ENCODE data around the gene ICE1. TPM values are rescaled to one million over a fixed set of nuclear protein-coding genes. Genes with fewer than 3 reads are reported as not detected.
"Not testable (repeated sequence)": the region's sequence is repeated elsewhere in the genome, so short reads cannot be mapped to it uniquely, and the experiment has no call there.

The ICE1 gene
- total RNA-seq, 1 donor from 2014 or later: 37.8 TPM

GRCh38 chr5:5487585-5488360, 65.3 kb downstream of the ICE1 start:
- no peak overlapping the region for H3K4me3 Mint-ChIP-seq
- peaks cover 2% of the 10 kb centered on the region for H3K27me3 Mint-ChIP-seq
- no peaks in the 10 kb centered on the region for H3K36me3 Mint-ChIP-seq
- peaks cover 8% of the 10 kb centered on the region for H3K4me1 Mint-ChIP-seq (ENCODE audit: unreplicated experiment)
- H3K27ac Mint-ChIP-seq: no peak overlapping the region
- TF ChIP-seq CTCF (conservative IDR thresholded peaks at IDR 0.05): no peak
- H3K9me3 Mint-ChIP-seq: no peaks in the 10 kb centered on the region
- no peak for DNase-seq (ENCODE audit: extremely low spot score, unreplicated experiment)

- Mint-ChIP-seq H3K36me3 (no peaks in the 10 kb centered on the region), H3K27ac (no peak overlapping the region), H3K4me3 (no peak overlapping the region), H3K9me3 (no peaks in the 10 kb centered on the region), H3K27me3 (peaks cover 5% of the 10 kb centered on the region), H3K4me1 (ENCODE audit: unreplicated experiment) (peaks cover 8% of the 10 kb centered on the region)
- TF ChIP-seq CTCF (conservative IDR thresholded peaks at IDR 0.05): no peak
- no peak for DNase-seq (ENCODE audit: extremely low spot score, unreplicated experiment)
Observed at GRCh38 chr5:5490774-5491347, 68.4 kb downstream of the ICE1 start.

- Mint-ChIP-seq H3K9me3 (no peaks in the 10 kb centered on the region), H3K4me1 (ENCODE audit: unreplicated experiment) (peaks cover 12% of the 10 kb centered on the region), H3K4me3 (peak overlapping the region; percentile 27), H3K36me3 (no peaks in the 10 kb centered on the region), H3K27ac (peak overlapping the region; percentile 27), H3K27me3 (peaks cover 20% of the 10 kb centered on the region)
- no peak for DNase-seq (ENCODE audit: extremely low spot score, unreplicated experiment)
- TF ChIP-seq CTCF (conservative IDR thresholded peaks at IDR 0.05): peak; percentile 88
Observed at GRCh38 chr5:5492087-5492933, 69.8 kb downstream of the ICE1 start.

GRCh38 chr5:5492934-5493271, 70.4 kb downstream of the ICE1 start:
- not testable (repeated sequence) for H3K4me3 Mint-ChIP-seq; H3K36me3 Mint-ChIP-seq; H3K9me3 Mint-ChIP-seq; DNase-seq (ENCODE audit: extremely low spot score, unreplicated experiment); H3K27ac Mint-ChIP-seq
- Mint-ChIP-seq H3K27me3 (peaks cover 21% of the 10 kb centered on the region), H3K4me1 (ENCODE audit: unreplicated experiment) (peaks cover 13% of the 10 kb centered on the region)

GRCh38 chr5:5494489-5495402, 72.3 kb downstream of the ICE1 start:
- H3K4me3 Mint-ChIP-seq: no peak overlapping the region

More at GRCh38 chr5:5494489-5495402, 72.3 kb downstream of the ICE1 start:
- peaks cover 21% of the 10 kb centered on the region for H3K27me3 Mint-ChIP-seq
- no peaks in the 10 kb centered on the region for H3K36me3 Mint-ChIP-seq
- no peak overlapping the region for H3K27ac Mint-ChIP-seq
- no peaks in the 10 kb centered on the region for H3K9me3 Mint-ChIP-seq
- no peak for TF ChIP-seq CTCF (conservative IDR thresholded peaks at IDR 0.05)
- DNase-seq (ENCODE audit: extremely low spot score, unreplicated experiment): no peak
- H3K4me1 Mint-ChIP-seq (ENCODE audit: unreplicated experiment): peaks cover 13% of the 10 kb centered on the region
